Measurements from ENCODE around the gene KLK10.

The KLK10 gene

DNA sequence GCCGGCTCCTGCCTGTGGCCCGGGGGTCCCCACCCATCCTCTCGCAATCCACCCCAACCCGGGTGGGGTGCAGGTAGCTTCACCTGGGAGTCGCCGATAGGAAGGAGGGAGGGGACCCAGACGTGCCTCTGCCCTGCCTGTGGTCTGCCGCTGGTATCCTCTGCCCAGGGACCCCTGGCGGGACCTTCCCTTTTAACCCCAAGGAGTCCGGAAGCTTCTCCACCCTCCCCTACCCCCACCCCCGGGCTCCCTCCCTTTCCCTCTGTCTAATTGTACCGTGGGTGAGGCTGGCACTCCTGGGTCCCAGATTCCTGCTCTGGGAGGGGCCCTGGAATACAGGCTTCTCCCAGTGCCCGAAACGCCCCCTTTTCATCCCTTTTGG, at the start of gene KLK10:
TSS of gene KLK10 (minus strand) at position 166 of the 382 bp plus-strand sequence. CDS start 579 bp downstream, outside the sequence.
- no peak for DNase-seq (ENCODE audit: low read depth)
- TF ChIP-seq, protein P1, sequence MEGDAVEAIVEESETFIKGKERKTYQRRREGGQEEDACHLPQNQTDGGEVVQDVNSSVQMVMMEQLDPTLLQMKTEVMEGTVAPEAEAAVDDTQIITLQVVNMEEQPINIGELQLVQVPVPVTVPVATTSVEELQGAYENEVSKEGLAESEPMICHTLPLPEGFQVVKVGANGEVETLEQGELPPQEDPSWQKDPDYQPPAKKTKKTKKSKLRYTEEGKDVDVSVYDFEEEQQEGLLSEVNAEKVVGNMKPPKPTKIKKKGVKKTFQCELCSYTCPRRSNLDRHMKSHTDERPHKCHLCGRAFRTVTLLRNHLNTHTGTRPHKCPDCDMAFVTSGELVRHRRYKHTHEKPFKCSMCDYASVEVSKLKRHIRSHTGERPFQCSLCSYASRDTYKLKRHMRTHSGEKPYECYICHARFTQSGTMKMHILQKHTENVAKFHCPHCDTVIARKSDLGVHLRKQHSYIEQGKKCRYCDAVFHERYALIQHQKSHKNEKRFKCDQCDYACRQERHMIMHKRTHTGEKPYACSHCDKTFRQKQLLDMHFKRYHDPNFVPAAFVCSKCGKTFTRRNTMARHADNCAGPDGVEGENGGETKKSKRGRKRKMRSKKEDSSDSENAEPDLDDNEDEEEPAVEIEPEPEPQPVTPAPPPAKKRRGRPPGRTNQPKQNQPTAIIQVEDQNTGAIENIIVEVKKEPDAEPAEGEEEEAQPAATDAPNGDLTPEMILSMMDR (conservative IDR thresholded peaks at IDR 0.05; ENCODE audit: low read depth, low read length) = no peak
- peak within 1 kb of the TSS; percentile 33 for H3K4me3 ChIP-seq (ENCODE audit: low read length)

DNA sequence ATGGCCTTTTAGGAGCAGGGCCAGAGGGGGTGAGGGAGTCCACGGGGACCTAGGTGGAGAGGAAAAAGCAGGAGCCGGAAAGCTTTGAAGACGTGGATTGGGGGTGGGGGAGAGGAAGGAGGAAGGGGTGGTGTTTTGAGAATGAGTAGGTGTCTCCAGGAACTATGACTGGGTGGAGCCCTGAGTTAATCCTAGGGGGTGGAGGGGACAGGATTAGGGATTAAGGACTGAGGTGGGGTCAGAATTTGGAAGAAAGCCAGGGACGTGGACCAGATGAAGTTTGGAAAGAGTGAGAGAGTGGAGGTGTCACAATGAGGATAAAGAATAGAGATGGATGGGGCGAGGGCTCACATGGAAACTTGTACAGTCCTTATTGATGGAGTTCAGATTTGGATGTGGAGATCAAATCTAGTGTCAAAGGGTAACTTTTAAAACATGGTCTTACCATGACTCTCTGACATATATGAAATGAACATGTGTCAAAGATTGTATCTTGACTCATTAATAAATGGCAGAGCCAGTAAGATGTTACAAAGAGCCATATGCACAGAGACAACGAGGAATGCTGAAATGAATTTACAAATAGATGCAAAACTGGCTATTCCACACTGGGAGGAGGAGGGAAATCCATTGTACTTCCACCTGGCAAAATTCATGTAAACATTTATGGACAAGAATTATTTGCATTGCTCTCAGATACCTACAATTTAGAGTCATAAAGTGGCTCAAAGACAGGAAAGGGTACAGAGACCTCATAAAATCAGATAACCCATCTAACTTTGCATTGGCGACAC, 47.1 kb upstream of the KLK10 start:
- TF ChIP-seq, protein P1 (conservative IDR thresholded peaks at IDR 0.05; ENCODE audit: low read depth, low read length) = no peak
- no peak for DNase-seq (ENCODE audit: low read depth)
- H3K4me3 ChIP-seq (ENCODE audit: low read length) = no peak overlapping the region

DNA sequence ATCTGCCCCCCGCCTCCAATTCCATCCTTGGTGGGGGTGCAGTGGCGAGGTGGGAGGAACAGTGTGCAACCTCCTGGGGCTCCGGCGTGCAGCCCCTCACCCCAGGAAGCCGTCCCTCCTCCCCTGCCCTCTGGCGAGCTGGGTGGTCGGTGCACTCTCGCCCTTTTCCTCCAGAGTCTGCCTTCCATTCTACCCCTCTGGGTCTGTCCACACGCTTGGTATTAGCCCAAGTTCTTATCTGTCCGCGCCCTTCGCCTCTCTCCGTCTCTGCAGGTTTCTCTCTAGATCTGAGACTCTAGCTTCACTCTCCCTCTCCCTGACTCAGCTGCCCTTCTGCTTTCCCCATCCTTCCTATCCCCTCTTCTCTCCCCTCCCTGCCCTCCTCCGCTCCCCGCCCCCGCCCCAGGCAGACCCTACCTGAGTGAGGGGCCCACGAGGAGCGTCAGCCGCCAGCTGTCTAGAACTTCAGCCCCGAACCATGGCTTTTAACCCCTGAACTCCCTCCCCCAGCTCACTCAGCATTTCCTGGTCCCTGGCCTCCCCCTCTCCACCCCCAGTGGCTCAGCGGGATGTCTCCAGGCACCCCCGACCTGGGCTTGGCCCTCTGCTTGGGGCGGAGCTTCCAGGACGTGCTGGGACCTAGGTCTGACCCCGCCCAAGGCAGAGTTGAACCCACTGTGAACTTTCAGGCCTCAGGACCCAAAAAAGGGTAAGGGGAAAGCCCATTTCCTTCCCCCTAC, 45.9 kb upstream of the KLK10 start:
- H3K4me3 ChIP-seq (ENCODE audit: low read length) = no peak overlapping the region
- DNase-seq (ENCODE audit: low read depth) = no peak
- TF ChIP-seq, protein P1 (conservative IDR thresholded peaks at IDR 0.05; ENCODE audit: low read depth, low read length) = no peak

GRCh38 chr19:51064534-51065220, 45.2 kb upstream of the KLK10 start, which contains the start of gene KLK13:
TSS of gene KLK13 (minus strand) at chr19:51065092. CDS start at chr19:51065067, 25 bp downstream.
- H3K4me3 ChIP-seq (ENCODE audit: low read length) = no peak within 1 kb of the TSS
- DNase-seq (ENCODE audit: low read depth) = no peak

DNA sequence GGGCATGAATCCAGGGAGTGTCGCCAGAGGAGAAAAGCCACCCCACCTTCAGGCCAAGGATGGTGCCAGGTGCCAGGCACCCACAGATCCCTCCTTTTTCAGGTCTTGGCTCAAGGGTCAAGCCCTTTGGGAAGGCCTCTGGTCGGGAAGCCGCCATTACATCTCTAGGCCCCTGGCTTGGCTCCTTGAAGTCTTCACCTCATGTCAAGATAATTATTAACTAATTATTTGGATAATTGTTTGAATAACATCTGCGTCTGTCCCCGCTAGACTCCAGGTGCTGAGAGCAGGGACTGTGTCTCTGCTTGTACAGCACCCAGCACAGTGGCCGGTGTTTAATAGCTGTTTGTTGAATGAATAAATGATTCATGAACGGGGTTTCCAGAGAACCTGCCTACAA, 44.2 kb upstream of the KLK10 start:
- no peak overlapping the region for H3K4me3 ChIP-seq (ENCODE audit: low read length)
- DNase-seq (ENCODE audit: low read depth) = no peak
- TF ChIP-seq, protein P1 (conservative IDR thresholded peaks at IDR 0.05; ENCODE audit: low read depth, low read length) = no peak

More at GRCh38 chr19:51064534-51065220, 45.2 kb upstream of the KLK10 start, which contains the start of gene KLK13:
- TF ChIP-seq, protein P1 (conservative IDR thresholded peaks at IDR 0.05; ENCODE audit: low read depth, low read length) = no peak

GRCh38 chr19:51060973-51061372, 41.5 kb upstream of the KLK10 start:
- H3K4me3 ChIP-seq (ENCODE audit: low read length) = no peak overlapping the region
- TF ChIP-seq, protein P1 (conservative IDR thresholded peaks at IDR 0.05; ENCODE audit: low read depth, low read length) = no peak
- no peak for DNase-seq (ENCODE audit: low read depth)

Measured in retinal pigment epithelial cell (primary cell).